H1 (cell line): ENCODE data around the gene NME8. TPM values are rescaled to one million over a fixed set of nuclear protein-coding genes. Genes with fewer than 3 reads are reported as not detected.

ENCODE experiments used
- ASH2L ChIP-seq: fragments of 200-600, 300-600 bp; sonication (generic); IDR thresholded peaks from one replicate; pipeline ENCODE4 v1.7.1; 2017; ENCODE audit warnings: low read length
- JUND ChIP-seq: IDR thresholded peaks from 2 replicates; pipeline ENCODE4 v1.6.1; 2011; ENCODE audit warnings: mild to moderate bottlenecking, improper control_type of control experiment, low read length
- NANOG ChIP-seq: IDR thresholded peaks from 2 replicates; pipeline ENCODE4 v1.6.1; 2011; ENCODE audit warnings: low read length, low read depth, mild to moderate bottlenecking, inconsistent platforms; ENCODE audit not compliant: insufficient read depth, poor library complexity, severe bottlenecking
- polyA plus RNA-seq, 7 experiments: library from polyadenylated mRNA; depleted of rRNA in 3 of 7; stranded (reverse) in 5 of 7; unstranded in 2 of 7; fragments of >200 nt in 5 of 7; fragments of 200-250 nt in 2 of 7; gene quantifications; 1 replicate in 5 of 7; 2 replicates in 1 of 7; 4 replicates in 1 of 7; pipeline versions ENCODE4 v1.2.1 to v1.2.3, GENCODE V29; 2011 to 2013; ENCODE audit warnings: missing spikeins in 2 of 7, mixed read lengths in 2 of 7
- total RNA-seq: library from RNA; stranded (reverse); fragmentation: NEBNext Ultra II Directional; extraction: Animal tissue kit (Norgen Biotek cat#: 25700); gene quantifications from 2 replicates; pipeline ENCODE4 v1.2.1, GENCODE V29; 2021
- TF ChIP-seq, protein P1 (sequence below): IDR thresholded peaks from 2 replicates; pipeline ENCODE4 v1.6.1; 2011; ENCODE audit warnings: low read depth, mild to moderate bottlenecking, low read length; ENCODE audit not compliant: insufficient read depth

NME8 gene
- total and polyA plus RNA-seq, 2 of the 8 experiments (the other 6 are each of a cell fraction or from before 2014, with no cell fraction given) = 0.22 to 0.44 TPM

DNA sequence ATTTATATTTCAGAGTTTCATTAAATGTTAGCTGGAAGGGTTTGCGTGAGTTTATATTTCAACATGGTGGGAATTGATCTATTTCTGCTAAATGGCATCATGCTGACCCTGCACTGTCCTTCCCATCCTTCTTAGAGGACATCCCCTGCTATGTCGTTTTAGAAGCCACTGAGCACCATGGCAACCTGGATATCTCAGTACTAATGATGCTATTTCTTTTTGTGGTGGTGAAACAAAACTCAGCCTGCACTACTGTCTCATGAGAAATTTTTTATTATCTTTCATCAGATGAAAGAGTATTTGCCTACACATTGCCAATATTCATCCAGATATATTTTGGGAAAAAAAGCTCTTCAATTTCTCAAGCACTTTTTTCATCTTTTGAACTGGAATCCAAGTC lies 84.1 kb downstream of the NME8 start (continued):
- TF ChIP-seq, protein P1, sequence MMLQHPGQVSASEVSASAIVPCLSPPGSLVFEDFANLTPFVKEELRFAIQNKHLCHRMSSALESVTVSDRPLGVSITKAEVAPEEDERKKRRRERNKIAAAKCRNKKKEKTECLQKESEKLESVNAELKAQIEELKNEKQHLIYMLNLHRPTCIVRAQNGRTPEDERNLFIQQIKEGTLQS = no peak
- TF ChIP-seq NANOG = no peak
- TF ChIP-seq ASH2L = no peak
- no peak for TF ChIP-seq JUND
